Islet precursor cell (in vitro differentiated cells): ENCODE results near the gene CD209.

Experiments
- DNase-seq: peaks from one replicate; pipeline ENCODE4 v3.0.0-alpha.2; 2018

CD209 gene

GRCh38 chr19:7704280-7705060 lies 42.9 kb downstream of the CD209 start:
- no peak for DNase-seq

GRCh38 chr19:7703332-7703731 lies 44.0 kb downstream of the CD209 start:
- no peak for DNase-seq

GRCh38 chr19:7701654-7702457 lies 45.5 kb downstream of the CD209 start, which contains the start of gene FCER2:
Gene FCER2, minus strand, starts transcription at chr19:7702131. Its CDS starts 2,371 bp downstream, at chr19:7699760.
- no peak for DNase-seq

GRCh38 chr19:7701049-7701653 lies 46.2 kb downstream of the CD209 start:
- no peak for DNase-seq

GRCh38 chr19:7699417-7700401 lies 47.6 kb downstream of the CD209 start:
- DNase-seq: no peak

GRCh38 chr19:7699003-7699402 lies 48.3 kb downstream of the CD209 start:
- no peak for DNase-seq

- no peak for DNase-seq
Observed at GRCh38 chr19:7698583-7698982, 48.8 kb downstream of the CD209 start.

- no peak for DNase-seq
Observed at GRCh38 chr19:7697721-7698287, 49.5 kb downstream of the CD209 start.

- no peak for DNase-seq
Observed at GRCh38 chr19:7694499-7694898, 52.8 kb downstream of the CD209 start.

GRCh38 chr19:7692417-7693088 lies 54.8 kb downstream of the CD209 start:
- DNase-seq: no peak

- DNase-seq: no peak
Observed at GRCh38 chr19:7691497-7691896, 55.8 kb downstream of the CD209 start.

GRCh38 chr19:7690779-7691258 lies 56.5 kb downstream of the CD209 start:
- no peak for DNase-seq
